HepG2 (cell line): ENCODE data around the gene RPS6KA3. TPM values are rescaled to one million over a fixed set of nuclear protein-coding genes. Genes with fewer than 3 reads are reported as not detected.

Source experiments
- ARNTL ChIP-seq: sonication (generic); formaldehyde crosslinking; IDR thresholded peaks from 2 replicates; pipeline ENCODE4 v1.4.0; 2020; ENCODE audit warnings: mild to moderate bottlenecking, missing genetic modification reagents
- BCL6 ChIP-seq: IDR thresholded peaks from 2 replicates; pipeline ENCODE4 v1.6.1; 2016; ENCODE audit warnings: missing genetic modification reagents, missing compliant biosample characterization
- CBX1 ChIP-seq: IDR thresholded peaks from one replicate; pipeline ENCODE4 v1.6.1; 2016; ENCODE audit warnings: antibody characterized with exemption, low read depth
- ETV6 ChIP-seq: sonication (generic); formaldehyde crosslinking; conservative IDR thresholded peaks from 2 replicates; pipeline ENCODE4 v1.4.0; 2020; ENCODE audit warnings: missing genetic modification reagents
- HCFC1 ChIP-seq: fragments of 150-350 bp; IDR thresholded peaks from 2 replicates; pipeline ENCODE4 v1.6.1; 2014; ENCODE audit warnings: low read depth, low read length
- JUN ChIP-seq: sonication (generic); formaldehyde crosslinking; IDR thresholded peaks from 2 replicates; pipeline ENCODE4 v1.4.0; 2020; ENCODE audit warnings: mild to moderate bottlenecking, missing genetic modification reagents
- KLF16 ChIP-seq, 2 experiments: sonication (generic) in 1 of 2; formaldehyde crosslinking in 1 of 2; IDR thresholded peaks; 2 replicates each; pipeline versions ENCODE4 v1.6.1 to v1.8.0; 2016 to 2023; ENCODE audit warnings: missing genetic modification reagents in 2 of 2, missing compliant biosample characterization in 1 of 2
- KMT2B ChIP-seq: IDR thresholded peaks from 2 replicates; pipeline ENCODE4 v1.6.1; 2016; ENCODE audit warnings: missing genetic modification reagents, missing compliant biosample characterization
- MIER3 ChIP-seq: IDR thresholded peaks from 2 replicates; pipeline ENCODE4 v1.6.1; 2016; ENCODE audit warnings: missing compliant biosample characterization, borderline replicate concordance
- MIXL1 ChIP-seq: IDR thresholded peaks from 2 replicates; pipeline ENCODE4 v1.6.1; 2016
- NFIC ChIP-seq: IDR thresholded peaks from 2 replicates; pipeline ENCODE4 v1.6.1; 2012; ENCODE audit warnings: mild to moderate bottlenecking, low read length, inconsistent platforms
- RNF2 ChIP-seq: fragments of 450-650 bp; conservative IDR thresholded peaks from 2 replicates; pipeline ENCODE4 v1.6.1; 2016; ENCODE audit warnings: low read depth
- SOX13 ChIP-seq, 3 experiments: fragments of 450-650 bp in 1 of 3; sonication (generic) in 1 of 3; formaldehyde crosslinking in 1 of 3; IDR thresholded peaks in 2 of 3; conservative IDR thresholded peaks in 1 of 3; 2 replicates each; pipeline versions ENCODE4 v1.5.0 to v1.6.1; 2016 to 2020; ENCODE audit warnings: antibody characterized with exemption in 1 of 3, mild to moderate bottlenecking in 1 of 3, missing compliant biosample characterization in 1 of 3, missing genetic modification reagents in 1 of 3, moderate library complexity in 1 of 3
- SOX6 ChIP-seq, 2 experiments: fragments of 450-650 bp in 1 of 2; sonication (generic) in 1 of 2; formaldehyde crosslinking in 1 of 2; IDR thresholded peaks; 2 replicates each; pipeline versions ENCODE4 v1.4.0 to v1.6.1; 2017 to 2020; ENCODE audit warnings: antibody characterized with exemption in 1 of 2, mild to moderate bottlenecking in 1 of 2, missing genetic modification reagents in 1 of 2
- TEAD3 ChIP-seq: optimal IDR thresholded peaks from 2 replicates; pipeline ENCODE3; 2016; ENCODE audit warnings: borderline replicate concordance
- ZKSCAN5 ChIP-seq: sonication (generic); formaldehyde crosslinking; IDR thresholded peaks from 2 replicates; pipeline ENCODE4 v1.5.1; 2020; ENCODE audit warnings: mild to moderate bottlenecking, missing genetic modification reagents
- ZNF256 ChIP-seq: sonication (generic); formaldehyde crosslinking; conservative IDR thresholded peaks from 2 replicates; pipeline ENCODE4 v1.4.0; 2020; ENCODE audit warnings: missing genetic modification reagents
- ZNF441 ChIP-seq: sonication (generic); formaldehyde crosslinking; IDR thresholded peaks from 2 replicates; pipeline ENCODE4 v1.7.0; 2021; ENCODE audit warnings: missing genetic modification reagents, borderline replicate concordance
- ZNF556 ChIP-seq: sonication (generic); formaldehyde crosslinking; IDR thresholded peaks from 2 replicates; pipeline ENCODE4 v1.4.0; 2020; ENCODE audit warnings: mild to moderate bottlenecking, missing genetic modification reagents, borderline replicate concordance
- ZNF816 ChIP-seq: sonication (generic); formaldehyde crosslinking; IDR thresholded peaks from 2 replicates; pipeline ENCODE4 v1.8.0; 2022; ENCODE audit warnings: missing genetic modification reagents, mild to moderate bottlenecking, borderline replicate concordance
- ZSCAN31 ChIP-seq: sonication (generic); formaldehyde crosslinking; IDR thresholded peaks from 2 replicates; pipeline ENCODE4 v1.5.0; 2020; ENCODE audit warnings: low read depth, mild to moderate bottlenecking, missing genetic modification reagents
- polyA plus RNA-seq, 8 experiments: library from polyadenylated mRNA; depleted of rRNA in 3 of 8; stranded (reverse) in 7 of 8; unstranded in 1 of 8; fragments of >200 nt; fragmentation: Illumina TruSeq in 4 of 8; extraction: Trizol in 4 of 8; gene quantifications; 2 replicates each; pipeline versions ENCODE4 v1.2.1 to v1.2.3, GENCODE V29; 2011 to 2016; ENCODE audit warnings: low read depth in 4 of 8, missing spikeins in 1 of 8, mixed read lengths in 1 of 8; ENCODE audit not compliant: insufficient read depth in 1 of 8
- total RNA-seq, 5 experiments: library from RNA; depleted of rRNA; stranded (reverse); fragments of >200 nt; fragmentation: Illumina TruSeq; extraction: Trizol; gene quantifications; 2 replicates each; pipeline ENCODE4 v1.2.3, GENCODE V29; 2016; ENCODE audit warnings: low read depth in 1 of 5
- TF ChIP-seq, protein P1 (sequence below): IDR thresholded peaks from 2 replicates; pipeline ENCODE4 v1.6.1; 2016
- TF ChIP-seq, protein P2 (sequence below): sonication (generic); formaldehyde crosslinking; conservative IDR thresholded peaks from 2 replicates; pipeline ENCODE4 v1.5.0; 2020; ENCODE audit warnings: missing genetic modification reagents
- TF ChIP-seq, protein P3 (sequence below), 2 experiments: fragments of 450-650 bp in 1 of 2; sonication (generic) in 1 of 2; formaldehyde crosslinking; IDR thresholded peaks; 2 replicates each; pipeline versions ENCODE4 v1.5.0 to v1.8.0; 2020 to 2022; ENCODE audit warnings: mild to moderate bottlenecking in 1 of 2, missing genetic modification reagents in 1 of 2
- TF ChIP-seq, protein P4 (sequence below): IDR thresholded peaks from 2 replicates; pipeline ENCODE4 v1.6.1; 2016; ENCODE audit warnings: low read depth, borderline replicate concordance
- TF ChIP-seq, protein P5 (sequence below): sonication (generic); formaldehyde crosslinking; IDR thresholded peaks from 2 replicates; pipeline ENCODE4 v1.4.0; 2020; ENCODE audit warnings: missing genetic modification reagents, borderline replicate concordance

The RPS6KA3 gene
- total and polyA plus RNA-seq, 2 of the 13 experiments (the other 11 are each of a cell fraction or from before 2014, with no cell fraction given): 314 to 357 TPM

DNA sequence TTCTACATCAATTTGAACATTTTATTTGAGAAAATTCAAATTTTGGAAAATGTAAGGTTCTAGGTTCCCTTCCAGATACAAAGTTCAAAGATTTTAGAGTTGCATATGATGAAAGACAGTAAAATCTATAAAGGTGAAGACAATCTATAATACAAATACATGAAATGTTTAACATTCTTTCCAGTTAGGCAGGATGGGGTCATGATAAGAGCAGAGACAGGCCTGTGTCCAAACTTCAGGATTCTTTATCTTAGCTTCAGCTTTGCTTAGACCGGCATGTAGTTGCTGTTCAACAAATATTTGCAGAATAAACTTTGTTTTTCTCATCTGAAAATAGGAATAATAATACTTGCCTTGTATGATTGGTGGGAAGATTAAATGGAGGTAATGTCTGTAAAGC lies 4.5 kb upstream of the RPS6KA3 start (continued):
- TF ChIP-seq, protein P1, sequence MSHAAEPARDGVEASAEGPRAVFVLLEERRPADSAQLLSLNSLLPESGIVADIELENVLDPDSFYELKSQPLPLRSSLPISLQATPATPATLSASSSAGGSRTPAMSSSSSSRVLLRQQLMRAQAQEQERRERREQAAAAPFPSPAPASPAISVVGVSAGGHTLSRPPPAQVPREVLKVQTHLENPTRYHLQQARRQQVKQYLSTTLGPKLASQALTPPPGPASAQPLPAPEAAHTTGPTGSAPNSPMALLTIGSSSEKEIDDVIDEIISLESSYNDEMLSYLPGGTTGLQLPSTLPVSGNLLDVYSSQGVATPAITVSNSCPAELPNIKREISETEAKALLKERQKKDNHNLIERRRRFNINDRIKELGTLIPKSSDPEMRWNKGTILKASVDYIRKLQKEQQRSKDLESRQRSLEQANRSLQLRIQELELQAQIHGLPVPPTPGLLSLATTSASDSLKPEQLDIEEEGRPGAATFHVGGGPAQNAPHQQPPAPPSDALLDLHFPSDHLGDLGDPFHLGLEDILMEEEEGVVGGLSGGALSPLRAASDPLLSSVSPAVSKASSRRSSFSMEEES (CRISPR knock-in tag): peak; percentile 30; the same call in 1 of the 2 replicates
- TF ChIP-seq TEAD3 (CRISPR knock-in tag) (peak; percentile 86), ARNTL (CRISPR knock-in tag) (no peak), NFIC (peak; percentile 89), ZNF556 (CRISPR knock-in tag) (no peak), CBX1 (no peak), ZSCAN31 (CRISPR knock-in tag) (no peak), ETV6 (no peak), ZKSCAN5 (CRISPR knock-in tag) (no peak), RNF2 (no peak), MIER3 (no peak), ZNF816 (no peak), KLF16 (CRISPR knock-in tag; IDR thresholded peaks at IDR 0.05) (0 out of 4 replicates have a peak, but pooled peaks of 1 of the 2 experiments have one; percentile 21), ZNF441 (CRISPR knock-in tag) (no peak), BCL6 (CRISPR knock-in tag) (peak; percentile 67), HCFC1 (no peak), SOX13 (IDR thresholded peaks at IDR 0.05) (peak; percentile 25; the same call in 1 of the 2 replicates), SOX13 (CRISPR knock-in tag; conservative IDR thresholded peaks at IDR 0.05 in 1 of 2, IDR thresholded peaks at IDR 0.05 in 1 of 2) (peak in 1 of 2 experiments; percentile 87; a peak in 2 of 4 replicates), MIXL1 (CRISPR knock-in tag) (peak; percentile 41; the same call in 1 of the 2 replicates), JUN (no peak), KMT2B (CRISPR knock-in tag) (no peak), SOX6 (IDR thresholded peaks at IDR 0.05) (no peak), SOX6 (CRISPR knock-in tag; IDR thresholded peaks at IDR 0.05) (peak; percentile 89), ZNF256 (no peak)
- TF ChIP-seq, protein P2, sequence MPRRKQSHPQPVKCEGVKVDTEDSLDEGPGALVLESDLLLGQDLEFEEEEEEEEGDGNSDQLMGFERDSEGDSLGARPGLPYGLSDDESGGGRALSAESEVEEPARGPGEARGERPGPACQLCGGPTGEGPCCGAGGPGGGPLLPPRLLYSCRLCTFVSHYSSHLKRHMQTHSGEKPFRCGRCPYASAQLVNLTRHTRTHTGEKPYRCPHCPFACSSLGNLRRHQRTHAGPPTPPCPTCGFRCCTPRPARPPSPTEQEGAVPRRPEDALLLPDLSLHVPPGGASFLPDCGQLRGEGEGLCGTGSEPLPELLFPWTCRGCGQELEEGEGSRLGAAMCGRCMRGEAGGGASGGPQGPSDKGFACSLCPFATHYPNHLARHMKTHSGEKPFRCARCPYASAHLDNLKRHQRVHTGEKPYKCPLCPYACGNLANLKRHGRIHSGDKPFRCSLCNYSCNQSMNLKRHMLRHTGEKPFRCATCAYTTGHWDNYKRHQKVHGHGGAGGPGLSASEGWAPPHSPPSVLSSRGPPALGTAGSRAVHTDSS (CRISPR knock-in tag): no peak
- TF ChIP-seq, protein P3, sequence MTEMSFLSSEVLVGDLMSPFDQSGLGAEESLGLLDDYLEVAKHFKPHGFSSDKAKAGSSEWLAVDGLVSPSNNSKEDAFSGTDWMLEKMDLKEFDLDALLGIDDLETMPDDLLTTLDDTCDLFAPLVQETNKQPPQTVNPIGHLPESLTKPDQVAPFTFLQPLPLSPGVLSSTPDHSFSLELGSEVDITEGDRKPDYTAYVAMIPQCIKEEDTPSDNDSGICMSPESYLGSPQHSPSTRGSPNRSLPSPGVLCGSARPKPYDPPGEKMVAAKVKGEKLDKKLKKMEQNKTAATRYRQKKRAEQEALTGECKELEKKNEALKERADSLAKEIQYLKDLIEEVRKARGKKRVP (CRISPR knock-in tag; IDR thresholded peaks at IDR 0.05): peak in 1 of 2 experiments; percentile 44; a peak in 1 of 4 replicates
- TF ChIP-seq, protein P4, sequence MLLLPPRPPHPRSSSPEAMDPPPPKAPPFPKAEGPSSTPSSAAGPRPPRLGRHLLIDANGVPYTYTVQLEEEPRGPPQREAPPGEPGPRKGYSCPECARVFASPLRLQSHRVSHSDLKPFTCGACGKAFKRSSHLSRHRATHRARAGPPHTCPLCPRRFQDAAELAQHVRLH (CRISPR knock-in tag): no peak
- TF ChIP-seq, protein P5, sequence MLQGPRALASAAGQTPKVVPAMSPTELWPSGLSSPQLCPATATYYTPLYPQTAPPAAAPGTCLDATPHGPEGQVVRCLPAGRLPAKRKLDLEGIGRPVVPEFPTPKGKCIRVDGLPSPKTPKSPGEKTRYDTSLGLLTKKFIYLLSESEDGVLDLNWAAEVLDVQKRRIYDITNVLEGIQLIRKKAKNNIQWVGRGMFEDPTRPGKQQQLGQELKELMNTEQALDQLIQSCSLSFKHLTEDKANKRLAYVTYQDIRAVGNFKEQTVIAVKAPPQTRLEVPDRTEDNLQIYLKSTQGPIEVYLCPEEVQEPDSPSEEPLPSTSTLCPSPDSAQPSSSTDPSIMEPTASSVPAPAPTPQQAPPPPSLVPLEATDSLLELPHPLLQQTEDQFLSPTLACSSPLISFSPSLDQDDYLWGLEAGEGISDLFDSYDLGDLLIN (CRISPR knock-in tag): no peak
